HG02870 (cell line): ENCODE results near the gene PAEP.

ENCODE experiments used
- ATAC-seq: cut with Tn5 transposase; IDR thresholded peaks from one replicate; pipeline ENCODE4 v1.9.1; 2021; ENCODE audit warnings: mild to moderate bottlenecking, moderate library complexity; ENCODE audit not compliant: unreplicated experiment

Gene PAEP

GRCh38 chr9:135574943-135575342, 13.4 kb downstream of the PAEP start:
- no peak for ATAC-seq

DNA sequence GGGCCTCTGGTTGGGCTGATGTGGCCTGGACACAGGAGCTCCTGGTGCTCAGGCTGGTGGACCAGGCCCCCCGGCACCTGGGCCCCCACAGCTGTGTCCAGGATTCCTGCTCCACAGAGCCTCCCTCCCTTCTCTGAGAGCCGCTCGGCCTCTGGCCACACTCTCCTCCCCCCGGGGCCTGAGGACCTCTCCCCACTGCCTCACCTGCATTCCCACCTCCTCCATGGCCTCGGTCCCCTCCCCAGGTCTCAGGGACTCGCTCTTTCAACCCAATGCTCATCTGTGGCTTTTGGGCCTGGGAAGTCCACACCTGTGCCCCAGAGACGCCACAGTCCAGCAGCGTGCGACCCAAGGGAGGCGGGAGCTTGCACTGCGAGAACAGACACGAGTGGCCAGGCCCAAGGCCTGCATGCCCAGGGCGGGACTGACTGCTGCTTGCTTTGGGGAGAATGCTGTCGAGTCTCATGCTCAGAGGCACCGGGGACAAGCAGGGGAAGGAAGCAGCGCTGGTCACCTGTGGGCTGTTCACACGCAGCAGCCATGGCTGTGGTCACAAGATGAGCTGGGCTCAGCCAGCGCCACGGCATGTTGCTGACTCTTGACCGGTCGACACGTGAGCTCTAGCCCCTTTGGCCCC, 14.6 kb downstream of the PAEP start:
- ATAC-seq, result no peak

DNA sequence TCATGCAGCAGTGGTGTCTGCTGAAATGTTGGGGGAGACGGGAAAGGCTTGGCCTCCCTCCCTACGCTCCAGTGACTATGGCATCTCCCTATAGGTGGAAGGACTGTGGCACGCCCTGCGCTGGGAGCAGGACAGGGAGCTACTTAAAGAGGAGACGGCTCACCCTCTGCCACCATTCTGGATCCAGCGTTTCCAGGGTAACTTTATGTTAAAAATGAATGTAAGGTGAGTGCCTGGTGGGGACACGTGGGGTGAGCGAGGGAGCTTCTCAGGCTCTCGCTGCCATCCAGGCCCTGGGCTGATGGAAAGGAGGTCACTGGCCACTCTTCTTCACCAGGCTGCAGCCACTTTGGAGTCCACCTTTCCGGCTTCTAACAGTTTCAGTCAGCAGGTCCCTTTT, 15.7 kb downstream of the PAEP start:
- no peak for ATAC-seq

GRCh38 chr9:135579356-135579755, 17.8 kb downstream of the PAEP start:
- ATAC-seq, result no peak

- ATAC-seq, result no peak
Observed at GRCh38 chr9:135579889-135580660, 18.5 kb downstream of the PAEP start.

GRCh38 chr9:135580664-135581380, 19.3 kb downstream of the PAEP start:
- no peak for ATAC-seq

- no peak for ATAC-seq
Observed at GRCh38 chr9:135581636-135582426, 20.3 kb downstream of the PAEP start.

DNA sequence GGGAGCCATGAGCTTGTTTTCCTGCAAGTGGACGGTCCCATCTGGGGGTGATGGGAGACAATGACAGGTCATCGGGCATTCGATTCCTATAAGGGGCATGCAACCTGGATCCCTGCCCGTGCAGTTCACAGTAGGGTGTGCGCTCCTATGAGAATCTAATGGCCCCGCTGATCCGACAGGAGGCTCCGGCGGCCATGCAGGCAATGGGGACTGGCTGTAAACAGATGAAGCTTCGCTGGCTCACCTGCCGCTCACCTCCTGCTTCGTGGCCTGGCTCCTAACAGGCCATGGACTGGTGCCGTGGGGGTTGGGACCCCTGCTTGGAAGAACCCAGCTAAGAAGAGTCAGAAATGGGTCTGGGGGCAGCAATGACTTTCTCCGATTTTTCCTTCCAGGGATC, 21.0 kb downstream of the PAEP start:
- no peak for ATAC-seq

GRCh38 chr9:135582966-135583687, 21.6 kb downstream of the PAEP start:
- no peak for ATAC-seq

- ATAC-seq, result no peak
Observed at GRCh38 chr9:135583688-135584011, 22.1 kb downstream of the PAEP start.

DNA sequence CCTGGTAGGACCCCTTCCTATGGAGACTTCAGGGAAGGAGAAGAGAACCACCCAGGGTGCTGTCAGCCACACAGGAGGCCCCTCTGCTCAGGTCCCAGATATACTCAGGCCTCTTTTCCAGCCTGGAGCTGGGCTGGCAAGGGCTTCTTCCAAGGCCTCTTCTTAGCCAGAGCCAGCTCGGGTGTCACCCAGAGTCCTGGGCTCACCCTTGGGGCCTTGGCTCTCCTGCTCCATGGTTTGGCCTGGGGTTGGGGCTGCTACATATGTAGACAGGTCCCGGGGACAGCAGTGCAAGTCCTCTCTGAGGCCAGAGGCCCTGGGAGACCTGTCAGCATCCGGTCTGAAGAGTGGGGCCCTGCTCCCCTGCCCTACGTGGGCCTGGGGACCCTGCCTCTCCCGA, 22.8 kb downstream of the PAEP start:
- ATAC-seq, result no peak

DNA sequence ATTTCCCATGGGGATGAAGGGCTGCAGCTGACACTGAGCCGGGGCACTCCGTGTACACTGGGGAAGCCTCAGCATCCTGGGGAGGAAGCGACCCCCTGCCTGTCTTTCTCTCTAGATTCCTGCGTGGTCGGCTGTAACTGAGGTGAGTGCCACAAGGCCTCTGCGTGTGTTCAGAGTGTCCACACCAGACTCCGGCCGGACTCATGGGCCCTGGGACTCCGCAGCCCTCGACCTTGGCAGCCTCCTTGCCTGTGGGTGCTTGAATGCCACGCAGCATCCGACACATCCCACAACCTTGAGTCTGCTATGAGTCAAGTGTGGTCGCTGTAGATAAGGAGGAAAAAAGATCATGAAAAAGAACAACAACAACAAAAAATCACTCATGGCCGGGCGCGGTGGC, 23.4 kb downstream of the PAEP start:
- ATAC-seq, result no peak

DNA sequence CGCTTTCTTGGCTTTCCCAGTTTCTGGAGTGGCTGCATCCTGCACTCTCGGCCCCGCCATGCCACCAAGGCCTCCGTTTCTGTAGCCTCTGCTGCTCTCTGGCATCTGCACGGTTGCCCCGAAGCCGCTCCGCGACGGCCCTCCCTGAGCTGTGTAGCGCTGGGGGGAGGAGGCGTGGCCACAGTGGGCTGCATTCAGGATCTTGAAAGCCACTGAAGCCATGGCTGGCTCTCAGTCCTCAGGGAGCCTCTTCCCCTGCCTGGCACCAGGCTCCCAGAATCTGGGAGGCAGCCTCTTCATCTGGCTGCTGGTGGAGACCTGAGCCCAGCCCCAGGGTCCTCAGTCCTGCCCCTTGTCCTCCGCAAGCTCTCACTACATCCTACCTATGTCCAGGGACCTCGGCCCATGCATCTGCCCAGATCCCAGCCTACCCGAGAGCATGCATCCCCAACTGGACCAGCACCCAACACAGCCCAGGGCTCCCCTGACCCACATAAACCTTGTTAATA, 25.1 kb downstream of the PAEP start:
- no peak for ATAC-seq

GRCh38 chr9:135587658-135588057, 26.1 kb downstream of the PAEP start:
- ATAC-seq, result no peak

DNA sequence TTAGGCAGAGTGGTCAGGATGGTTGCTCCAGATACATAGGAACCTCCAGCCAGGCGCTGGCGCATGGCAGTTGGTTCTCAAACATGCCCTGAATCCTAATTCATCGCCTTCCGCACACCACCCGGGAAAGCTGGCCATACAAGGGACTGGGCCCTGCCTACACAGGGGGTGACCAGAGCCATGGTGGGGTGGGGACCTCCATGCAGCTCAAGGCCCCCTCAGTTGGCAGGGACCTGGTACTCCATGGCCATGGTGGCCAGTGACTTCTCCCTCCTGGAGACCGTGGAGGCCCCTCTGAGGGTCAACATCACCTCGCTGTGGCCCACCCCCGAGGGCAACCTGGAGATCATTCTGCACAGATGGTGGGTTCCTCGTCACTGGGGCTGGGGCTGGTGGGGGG, 26.8 kb downstream of the PAEP start:
- ATAC-seq, result no peak

DNA sequence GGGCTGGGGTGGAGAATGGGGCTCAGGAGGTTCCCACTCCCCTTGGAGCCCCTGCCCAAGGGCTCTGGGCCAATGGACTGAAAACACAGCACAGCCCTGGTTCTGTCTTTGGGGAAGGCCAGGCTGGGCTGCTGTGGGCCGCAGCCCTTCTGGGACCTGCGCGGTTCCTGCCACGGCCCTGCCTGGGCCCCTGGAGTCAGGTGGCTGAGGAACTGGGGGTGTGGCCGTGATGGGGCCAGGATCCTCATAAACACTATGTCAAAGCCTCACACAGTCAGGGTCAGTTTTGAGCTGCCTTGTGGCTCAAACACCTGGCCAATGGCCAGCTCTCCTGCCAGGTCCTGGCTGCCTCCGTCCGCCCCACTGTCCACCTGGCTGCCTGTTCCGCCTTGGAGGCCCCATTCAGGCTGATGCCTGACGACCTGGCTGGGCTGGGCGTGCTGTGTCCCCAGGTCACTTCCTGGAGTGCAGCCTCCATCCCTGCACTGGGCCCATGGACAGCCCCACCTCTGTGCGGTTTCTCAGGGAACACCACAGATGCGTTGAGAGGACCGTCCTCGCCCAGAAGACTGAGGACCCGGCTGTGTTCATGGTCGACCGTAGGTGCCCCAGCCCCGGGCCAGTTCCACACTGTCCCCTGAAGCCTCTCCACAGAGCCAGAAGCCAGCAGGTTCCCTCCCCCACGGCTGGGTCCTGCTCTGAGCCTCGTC, 27.5 kb downstream of the PAEP start:
- ATAC-seq, result no peak

GRCh38 chr9:135589596-135590485, 28.3 kb downstream of the PAEP start:
- ATAC-seq, result no peak

GRCh38 chr9:135590486-135591079, 29.0 kb downstream of the PAEP start:
- ATAC-seq, result no peak
